H1 (cell line): ENCODE results near the gene STAC2. TPM values are rescaled to one million over a fixed set of nuclear protein-coding genes. Genes with fewer than 3 reads are reported as not detected.

Experiments used
- ATF3 ChIP-seq: IDR thresholded peaks from 2 replicates; pipeline ENCODE4 v1.6.1; 2011; ENCODE audit warnings: low read depth, mild to moderate bottlenecking, low read length; ENCODE audit not compliant: insufficient read depth
- JUN ChIP-seq: IDR thresholded peaks from 2 replicates; pipeline ENCODE4 v1.6.1; 2011; ENCODE audit warnings: low read depth, mild to moderate bottlenecking, improper control_type of control experiment, low read length
- polyA plus RNA-seq, 7 experiments: library from polyadenylated mRNA; depleted of rRNA in 3 of 7; stranded (reverse) in 5 of 7; unstranded in 2 of 7; fragments of >200 nt in 5 of 7; fragments of 200-250 nt in 2 of 7; gene quantifications; 1 replicate in 5 of 7; 2 replicates in 1 of 7; 4 replicates in 1 of 7; pipeline versions ENCODE4 v1.2.1 to v1.2.3, GENCODE V29; 2011 to 2013; ENCODE audit warnings: missing spikeins in 2 of 7, mixed read lengths in 2 of 7
- total RNA-seq: library from RNA; stranded (reverse); fragmentation: NEBNext Ultra II Directional; extraction: Animal tissue kit (Norgen Biotek cat#: 25700); gene quantifications from 2 replicates; pipeline ENCODE4 v1.2.1, GENCODE V29; 2021

Gene STAC2
- total and polyA plus RNA-seq, 2 of the 8 experiments (the other 6 are each of a cell fraction or from before 2014, with no cell fraction given) = 1.5 to 6.0 TPM

- TF ChIP-seq JUN (no peak), ATF3 (no peak)
Observed at GRCh38 chr17:39227364-39227919, 1.7 kb upstream of the STAC2 start (continued).
